Muscle of leg (tissue), 11 donors: Measurements from ENCODE around the gene TYRP1. TPM values are rescaled to one million over a fixed set of nuclear protein-coding genes. Genes with fewer than 3 reads are reported as not detected.

ENCODE experiments used
- DNase-seq: peaks from one replicate; pipeline ENCODE4 v3.0.0; 2013
- H3K27ac ChIP-seq: one replicate; pipeline ENCODE4 v1.5.1; 2013; ENCODE audit warnings: mild to moderate bottlenecking, low read length, control low read depth
- H3K27me3 ChIP-seq: one replicate; pipeline ENCODE4 v1.6.1; 2013; ENCODE audit warnings: low read length; ENCODE audit not compliant: control insufficient read depth, insufficient read depth
- H3K36me3 ChIP-seq: one replicate; pipeline ENCODE4 v1.6.1; 2013; ENCODE audit warnings: low read length; ENCODE audit not compliant: control insufficient read depth, insufficient read depth
- H3K4me1 ChIP-seq: one replicate; pipeline ENCODE4 v1.6.1; 2013; ENCODE audit warnings: low read length; ENCODE audit not compliant: control insufficient read depth, insufficient read depth
- H3K4me3 ChIP-seq: one replicate; pipeline ENCODE4 v1.5.1; 2013; ENCODE audit warnings: low read length, control low read depth
- H3K9me3 ChIP-seq: replicated peaks from 2 replicates; pipeline ENCODE4 v1.6.1; 2013; ENCODE audit warnings: low read depth, low read length; ENCODE audit not compliant: control insufficient read depth
- WGBS: methylation state at CpG from one replicate; pipeline ENCODE4 v1.1.5; 2013; ENCODE audit warnings: missing lambda C conversion rate; ENCODE audit not compliant: insufficient coverage; 5-methylcytosine and 5-hydroxymethylcytosine counted together
- polyA plus RNA-seq, 8 donors: library from polyadenylated mRNA; unstranded; fragments of 120-200 nt; gene quantifications; one replicate each; pipeline versions ENCODE4 v1.2.1 to v1.2.3, GENCODE V29; 2013; ENCODE audit warnings: inconsistent platforms in 1 of 8, low replicate concordance in 1 of 8; ENCODE audit not compliant: insufficient read length in 8 of 8, insufficient read depth in 1 of 8
- total RNA-seq: library from RNA; stranded (reverse); fragments of 120-200 nt; gene quantifications from one replicate; pipeline ENCODE4 v1.2.4, GENCODE V29; 2013

The TYRP1 gene
- total and polyA plus RNA-seq, 9 donors: 0.27 to 20.9 (median 0.43) TPM; not detected in 3

DNA sequence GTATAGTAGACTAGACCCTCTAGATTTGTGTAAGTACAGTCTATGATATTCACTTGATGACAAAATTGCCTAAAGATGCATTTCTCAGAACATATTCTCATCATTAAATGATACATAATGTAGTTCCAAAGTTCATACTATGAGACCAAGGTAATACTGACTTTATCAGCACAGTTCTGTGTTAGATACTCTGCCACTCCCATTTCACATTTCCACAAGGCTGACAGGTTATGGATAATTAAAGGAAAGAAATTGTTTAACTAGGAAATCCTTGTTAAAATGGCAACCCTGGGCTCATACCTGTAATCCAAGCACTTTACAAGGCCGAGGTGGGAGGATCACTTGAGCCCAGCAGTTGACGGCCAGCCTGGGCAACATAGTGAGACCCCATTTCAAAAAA lies 33.6 kb downstream of the TYRP1 start:
- WGBS: 80% methylated on average over 2 of the region's 2 CpGs
- H3K4me3 ChIP-seq: no peak overlapping the region
- no peak overlapping the region for H3K27ac ChIP-seq
- no peaks in the 10 kb centered on the region for H3K36me3 ChIP-seq
- no peak for DNase-seq
- H3K4me1 ChIP-seq: no peaks in the 10 kb centered on the region
- H3K9me3 ChIP-seq: no peaks in the 10 kb centered on the region
- no peaks in the 10 kb centered on the region for H3K27me3 ChIP-seq

DNA sequence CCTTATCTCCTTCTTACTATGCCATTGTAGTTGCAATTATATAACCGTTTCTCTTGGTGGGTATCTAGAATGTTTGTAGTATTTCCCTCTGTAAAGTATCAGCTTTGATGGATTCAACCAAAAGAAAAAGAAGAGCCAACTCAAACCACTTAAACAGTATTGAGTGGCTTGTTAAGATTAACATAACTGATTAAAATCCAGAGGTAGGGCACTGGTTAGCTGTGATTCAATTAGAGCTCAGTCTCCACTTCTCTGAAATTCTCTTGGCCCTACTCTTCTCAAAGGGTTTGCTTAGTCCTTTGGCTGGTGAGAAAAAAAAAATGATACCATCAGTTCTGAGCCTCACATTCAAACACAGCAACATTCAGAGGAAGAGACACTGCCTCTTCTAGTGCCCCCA lies 37.0 kb downstream of the TYRP1 start:
- Histone ChIP-seq H3K4me1 (no peaks in the 10 kb centered on the region), H3K27me3 (no peaks in the 10 kb centered on the region), H3K9me3 (no peaks in the 10 kb centered on the region), H3K27ac (no peak overlapping the region), H3K4me3 (no peak overlapping the region), H3K36me3 (no peaks in the 10 kb centered on the region)
- no peak for DNase-seq
- WGBS: no CpG with 5 or more reads among the region's 1 CpG

DNA sequence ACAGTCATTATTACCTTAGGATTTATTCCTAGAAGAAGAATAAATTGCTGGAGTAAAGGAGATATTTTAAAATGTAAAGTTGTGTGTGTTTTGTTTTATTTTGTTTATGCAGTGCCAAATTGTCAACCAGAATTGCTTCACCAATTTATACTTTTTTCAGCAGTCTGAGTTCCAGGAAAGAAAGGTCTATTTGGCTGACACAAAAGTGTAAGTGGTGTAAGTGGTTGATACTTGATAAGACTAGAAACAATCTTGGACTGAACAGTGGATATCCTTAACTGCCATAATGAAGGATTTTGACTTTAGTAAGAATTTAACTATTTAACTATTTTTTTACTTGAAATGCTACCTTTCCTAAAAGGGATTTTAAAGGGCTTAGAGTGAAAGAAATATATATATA lies 37.7 kb downstream of the TYRP1 start:
- Histone ChIP-seq H3K9me3 (no peaks in the 10 kb centered on the region), H3K4me3 (no peak overlapping the region), H3K4me1 (no peaks in the 10 kb centered on the region), H3K27ac (no peak overlapping the region), H3K27me3 (no peaks in the 10 kb centered on the region), H3K36me3 (no peaks in the 10 kb centered on the region)
- no peak for DNase-seq

DNA sequence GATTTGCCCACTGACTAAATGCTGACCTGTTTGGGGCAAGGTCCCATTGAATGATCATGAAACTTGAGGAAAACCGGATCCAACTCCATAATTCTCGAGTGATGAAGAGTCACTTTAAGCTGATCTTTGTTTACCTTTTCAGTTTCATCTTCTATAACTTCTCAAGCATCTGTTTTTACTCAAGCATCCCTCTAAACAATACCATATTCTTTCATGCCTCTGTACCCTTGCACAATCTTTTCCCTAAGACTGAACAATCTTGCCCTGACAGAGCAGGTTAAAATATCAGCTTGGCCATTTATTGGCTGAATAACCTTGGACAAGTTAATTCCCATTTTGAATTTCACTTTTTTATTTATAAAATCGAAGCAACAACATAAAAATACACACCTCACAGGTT lies 39.8 kb downstream of the TYRP1 start:
- WGBS: 89% methylated on average over 2 of the region's 3 CpGs
- H3K27me3 ChIP-seq: no peaks in the 10 kb centered on the region

DNA sequence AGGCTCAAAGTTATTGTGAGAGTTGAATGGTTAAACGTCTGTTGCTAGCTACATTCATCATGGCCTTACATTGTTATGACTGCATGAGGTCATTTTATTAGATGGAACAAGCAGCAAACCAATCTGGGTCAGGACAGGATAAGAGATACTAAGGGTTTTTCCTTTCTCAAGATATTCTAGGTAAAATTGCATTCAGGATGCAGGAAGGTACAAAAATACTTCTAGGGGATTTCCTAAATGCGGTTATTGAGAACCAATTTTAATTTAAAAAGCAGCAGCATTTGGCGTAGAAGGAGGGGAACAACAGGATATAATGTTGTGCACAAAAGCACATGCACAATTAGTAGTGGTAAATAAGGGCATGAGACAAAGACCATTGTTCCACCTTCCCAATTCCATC lies 42.5 kb downstream of the TYRP1 start:
- H3K4me3 ChIP-seq: no peak overlapping the region
- no peak overlapping the region for H3K27ac ChIP-seq
- no peaks in the 10 kb centered on the region for H3K36me3 ChIP-seq
- DNase-seq: no peak
- peaks cover 2% of the 10 kb centered on the region for H3K4me1 ChIP-seq
- no CpG with 5 or more reads among the region's 3 CpGs for WGBS
- H3K9me3 ChIP-seq: no peaks in the 10 kb centered on the region
- no peaks in the 10 kb centered on the region for H3K27me3 ChIP-seq

More for the DNA sequence above, 39.8 kb downstream of the TYRP1 start:
- Histone ChIP-seq H3K36me3 (no peaks in the 10 kb centered on the region), H3K27ac (no peak overlapping the region), H3K4me1 (no peaks in the 10 kb centered on the region), H3K9me3 (no peaks in the 10 kb centered on the region), H3K4me3 (no peak overlapping the region)
- DNase-seq: no peak

DNA sequence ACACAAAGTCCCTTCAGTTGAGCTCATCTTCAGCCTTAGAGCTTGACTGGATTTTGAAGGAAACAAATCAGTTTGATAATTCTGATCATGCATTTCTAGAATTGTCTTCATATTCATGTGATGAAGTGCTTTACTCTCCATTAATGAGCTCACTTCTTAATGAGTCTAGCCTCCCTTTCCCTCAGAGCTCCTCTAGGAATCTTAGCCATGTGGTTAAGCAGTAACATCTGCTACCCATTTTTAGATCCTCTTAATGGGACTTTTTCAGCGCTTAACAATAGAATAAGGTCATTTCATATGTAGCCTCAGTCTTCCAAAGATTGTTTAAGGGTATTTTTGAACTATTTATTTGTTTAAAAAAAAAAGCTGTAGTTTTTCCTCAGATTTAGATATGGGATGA lies 44.7 kb downstream of the TYRP1 start:
- Histone ChIP-seq H3K9me3 (no peaks in the 10 kb centered on the region), H3K27me3 (no peaks in the 10 kb centered on the region), H3K4me1 (peaks cover 2% of the 10 kb centered on the region), H3K27ac (no peak overlapping the region), H3K36me3 (no peaks in the 10 kb centered on the region), H3K4me3 (no peak overlapping the region)
- no peak for DNase-seq
- no CpG with 5 or more reads among the region's 1 CpG for WGBS

DNA sequence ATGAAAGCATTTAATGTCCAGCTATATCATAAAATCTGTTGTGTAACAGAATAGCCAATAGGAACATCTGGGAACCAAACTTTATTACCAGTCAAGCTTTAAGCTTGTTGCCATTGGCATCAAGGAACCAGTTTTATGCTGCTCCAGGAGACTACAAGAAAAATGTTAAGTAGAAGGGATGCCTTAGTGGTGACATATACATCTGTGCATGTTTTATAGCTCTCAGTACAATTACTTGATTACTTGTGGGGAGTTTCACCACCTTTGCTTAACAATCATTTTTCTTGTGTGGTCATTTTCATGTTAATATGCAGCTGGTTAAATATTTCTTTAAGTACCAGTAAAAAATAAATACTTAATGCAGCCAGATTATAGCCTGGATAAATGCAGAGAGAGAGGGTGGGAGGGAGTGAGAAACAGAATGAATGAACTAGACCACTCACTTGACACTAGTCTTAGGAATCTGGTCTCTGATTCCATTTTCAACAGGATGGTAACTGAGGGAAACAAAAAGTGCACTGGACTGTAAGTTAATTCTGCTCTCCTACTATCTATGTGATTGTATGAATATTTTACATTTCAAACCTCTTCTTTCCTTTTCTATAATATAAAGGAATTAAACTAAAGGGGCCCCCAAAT lies 45.9 kb downstream of the TYRP1 start:
- no peak for DNase-seq

DNA sequence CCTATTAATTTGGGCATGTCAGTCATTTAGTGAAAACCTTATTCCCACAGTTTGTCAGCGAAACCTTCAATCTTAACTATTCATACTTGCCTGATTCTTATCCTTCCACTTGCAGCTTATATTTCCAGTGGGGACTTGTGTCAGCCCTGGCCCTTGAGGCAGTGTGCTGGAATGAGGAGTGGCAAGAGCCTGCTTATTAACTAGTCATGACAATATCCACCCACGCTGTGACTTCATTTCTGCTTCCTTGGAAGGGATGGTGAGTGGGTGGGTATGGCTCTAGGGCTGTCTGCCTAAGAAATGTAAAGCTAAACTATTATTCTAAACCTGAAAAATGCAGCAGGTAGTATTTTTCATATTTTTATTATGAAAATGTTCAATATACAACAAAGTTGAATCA lies 47.7 kb downstream of the TYRP1 start:
- no peaks in the 10 kb centered on the region for H3K9me3 ChIP-seq
- no CpG with 5 or more reads among the region's 2 CpGs for WGBS
- DNase-seq: no peak
- H3K4me1 ChIP-seq: peaks cover 2% of the 10 kb centered on the region
- H3K4me3 ChIP-seq: no peak overlapping the region
- H3K27me3 ChIP-seq: no peaks in the 10 kb centered on the region
- H3K27ac ChIP-seq: no peak overlapping the region
- no peaks in the 10 kb centered on the region for H3K36me3 ChIP-seq

More for the DNA sequence above, 45.9 kb downstream of the TYRP1 start:
- no peaks in the 10 kb centered on the region for H3K27me3 ChIP-seq
- no peak overlapping the region for H3K27ac ChIP-seq
- no peaks in the 10 kb centered on the region for H3K9me3 ChIP-seq
- H3K36me3 ChIP-seq: no peaks in the 10 kb centered on the region
- H3K4me3 ChIP-seq: no peak overlapping the region
- H3K4me1 ChIP-seq: peaks cover 2% of the 10 kb centered on the region

DNA sequence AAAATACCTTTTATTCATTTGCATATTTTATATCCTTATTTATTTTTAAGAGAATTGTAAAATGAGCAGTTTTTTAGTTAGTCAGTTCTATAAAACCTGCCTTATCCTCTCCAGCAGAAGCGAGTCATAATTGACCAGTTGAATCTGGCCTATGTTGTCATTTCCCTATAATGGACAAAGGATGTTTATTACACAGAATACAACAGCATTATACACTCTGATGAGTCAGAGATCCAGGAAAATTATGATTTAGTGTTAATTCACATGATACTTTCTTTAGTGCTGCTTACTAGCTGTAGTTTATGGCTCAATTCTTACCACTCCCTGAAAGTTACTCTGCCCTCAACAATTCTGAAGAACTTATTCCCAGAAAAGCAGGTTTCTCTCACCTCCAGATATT lies 54.8 kb downstream of the TYRP1 start:
- Histone ChIP-seq H3K4me3 (no peak overlapping the region), H3K27me3 (no peaks in the 10 kb centered on the region), H3K9me3 (no peaks in the 10 kb centered on the region), H3K4me1 (no peaks in the 10 kb centered on the region), H3K36me3 (no peaks in the 10 kb centered on the region), H3K27ac (no peak overlapping the region)
- no peak for DNase-seq
- no CpG with 5 or more reads among the region's 1 CpG for WGBS

DNA sequence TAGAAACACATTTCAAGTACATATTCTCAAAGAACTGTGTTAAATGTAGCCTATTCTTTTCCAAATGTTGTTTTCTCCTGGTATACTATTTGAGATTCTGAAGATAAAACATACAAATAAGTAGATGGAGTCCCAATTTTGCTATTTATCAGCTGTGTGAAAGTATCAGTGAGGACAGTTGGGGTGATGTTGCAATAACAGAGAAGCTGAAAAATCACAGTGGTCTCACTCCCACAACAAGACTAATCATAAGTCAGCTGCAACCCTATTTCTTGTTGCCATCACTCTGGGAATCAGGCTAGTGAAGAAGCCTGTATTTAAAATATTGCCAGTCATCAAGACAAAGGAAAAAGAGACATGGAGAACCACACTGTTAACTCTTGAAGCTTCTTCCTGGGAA lies 55.8 kb downstream of the TYRP1 start:
- no peak for DNase-seq
- Histone ChIP-seq H3K4me3 (no peak overlapping the region), H3K9me3 (no peaks in the 10 kb centered on the region), H3K27ac (no peak overlapping the region), H3K36me3 (no peaks in the 10 kb centered on the region), H3K27me3 (no peaks in the 10 kb centered on the region), H3K4me1 (no peaks in the 10 kb centered on the region)

DNA sequence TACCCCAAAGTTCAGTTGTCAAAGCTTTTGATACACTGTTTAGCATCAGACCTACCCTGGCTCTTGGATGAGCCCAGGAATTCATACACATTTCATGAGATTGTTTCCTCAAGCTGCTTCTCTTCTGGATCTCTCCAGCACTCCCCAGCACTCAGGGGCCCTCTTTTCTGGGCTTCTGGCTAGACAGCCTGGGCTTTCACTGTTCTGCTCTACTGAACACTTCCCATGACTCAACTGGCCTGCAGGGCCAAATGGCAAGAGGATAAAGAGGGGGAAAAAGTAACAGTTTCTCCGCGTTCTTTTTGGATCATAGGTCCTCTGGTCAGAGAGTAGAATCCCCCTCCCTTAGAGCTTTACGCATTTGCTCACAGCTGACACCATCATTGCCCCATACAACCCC lies 60.7 kb downstream of the TYRP1 start:
- H3K9me3 ChIP-seq: no peaks in the 10 kb centered on the region

More for the DNA sequence above, 60.7 kb downstream of the TYRP1 start:
- H3K27me3 ChIP-seq: no peaks in the 10 kb centered on the region
- no peak overlapping the region for H3K27ac ChIP-seq
- H3K36me3 ChIP-seq: no peaks in the 10 kb centered on the region
- H3K4me1 ChIP-seq: no peaks in the 10 kb centered on the region
- H3K4me3 ChIP-seq: no peak overlapping the region
- no peak for DNase-seq
- WGBS: no CpG with 5 or more reads among the region's 3 CpGs
